ENCODE measurements around the gene HIP1. TPM values are rescaled to one million over a fixed set of nuclear protein-coding genes. Genes with fewer than 3 reads are reported as not detected.
A peak's percentile ranks its signal among the peaks of the same experiment; 100 is the strongest.
"Not testable (repeated sequence)": the region's sequence is repeated elsewhere in the genome, so short reads cannot be mapped to it uniquely, and the experiment has no call there.

Gene HIP1
- total RNA-seq, 1 donor from 2014 or later, result 16.5 TPM

DNA sequence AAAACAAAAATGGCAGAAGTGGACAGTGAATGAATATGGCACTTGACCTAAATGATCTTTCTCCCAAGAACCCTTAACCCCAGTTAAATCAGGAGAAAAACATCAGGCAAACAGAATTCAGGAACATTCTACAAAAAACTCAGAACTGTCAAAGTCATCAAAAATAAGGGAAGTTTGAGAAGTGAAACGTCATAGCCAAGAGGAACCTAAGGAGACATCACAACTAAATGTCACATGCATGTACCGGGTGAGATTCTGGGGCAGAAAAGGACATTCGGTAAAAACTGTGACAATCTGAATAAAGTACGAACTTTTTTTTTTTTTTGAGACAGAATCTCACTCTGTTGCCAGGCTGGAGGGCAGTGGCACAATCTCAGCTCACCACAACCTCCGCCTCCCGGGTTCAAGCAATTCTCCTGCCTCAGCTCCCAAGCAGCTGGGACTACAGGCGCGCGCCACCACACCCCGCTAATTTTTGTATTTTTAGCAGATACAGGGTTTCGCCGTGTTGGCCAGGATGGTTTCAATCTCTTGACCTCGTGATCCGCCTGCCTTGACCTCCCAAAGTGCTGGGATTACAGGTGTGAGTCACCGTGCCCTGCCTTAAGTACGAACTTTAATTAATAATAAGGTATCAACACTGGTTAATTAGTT, 169.0 kb downstream of the HIP1 start:
- DNase-seq, result not testable (repeated sequence)

DNA sequence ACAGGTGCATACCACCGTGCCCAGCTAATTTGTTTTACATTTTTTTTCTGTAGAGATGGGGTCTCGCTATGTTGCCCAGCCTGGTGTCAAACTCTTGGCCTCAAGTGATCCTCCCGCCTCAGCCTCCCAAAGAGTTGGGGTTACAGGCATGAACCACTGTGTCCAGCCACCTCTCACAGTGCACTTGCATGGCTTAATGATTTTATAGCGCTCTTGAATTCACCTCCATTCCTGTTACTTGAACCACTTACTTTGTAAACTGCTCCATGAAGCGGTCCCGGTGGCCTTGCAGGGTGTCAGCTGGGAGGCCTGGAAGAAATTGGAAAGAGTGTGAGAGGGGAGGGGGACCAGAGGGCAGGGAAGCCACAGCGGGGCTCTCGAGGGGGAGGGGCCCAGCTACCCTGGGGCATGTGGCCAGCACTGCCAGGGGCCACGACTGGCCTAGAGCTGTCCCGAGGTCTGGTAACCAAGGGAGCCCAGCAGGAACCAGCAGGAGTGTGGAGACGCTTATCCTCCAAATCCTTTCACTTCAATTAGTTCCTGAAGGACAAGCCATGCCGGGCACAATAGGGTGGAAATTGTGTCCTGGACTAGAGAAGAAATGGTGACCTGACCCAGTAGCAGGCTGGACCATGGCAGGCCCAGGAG, 170.7 kb downstream of the HIP1 start:
- DNase-seq, result no peak

DNA sequence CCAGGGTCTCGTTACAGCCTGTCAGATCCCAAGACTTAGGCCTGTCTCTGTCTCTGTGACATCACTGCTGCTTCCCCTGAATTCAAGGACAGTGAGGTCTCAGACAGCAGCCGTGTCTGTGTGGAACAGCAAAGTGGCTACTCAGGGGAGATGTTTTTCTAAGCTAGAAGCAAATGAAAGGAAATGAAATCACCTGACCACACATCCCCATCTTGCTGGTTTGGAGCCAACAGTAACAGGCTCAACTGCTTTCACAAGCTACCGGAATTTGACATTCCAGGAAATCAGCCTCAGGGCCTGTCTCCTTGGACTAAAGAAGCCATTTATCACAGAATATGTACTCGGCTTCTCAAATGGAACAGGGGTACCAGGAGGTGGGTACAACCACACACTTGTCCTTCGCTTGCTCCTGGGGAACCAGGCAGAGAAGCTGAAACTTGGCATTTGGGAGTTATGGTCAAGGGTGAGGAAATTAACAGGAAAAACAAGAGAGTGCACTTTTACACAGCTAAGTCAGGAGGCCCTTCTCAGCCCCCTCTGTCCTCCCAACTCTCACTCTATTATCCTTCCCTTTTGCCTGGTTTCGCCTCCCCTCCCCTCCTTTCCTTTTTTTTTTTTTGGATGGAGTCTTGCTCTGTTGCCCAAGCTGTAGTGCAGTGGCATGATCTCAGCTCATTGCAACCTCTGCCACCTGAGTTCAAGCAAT, 173.5 kb downstream of the HIP1 start:
- DNase-seq, result no peak

DNA sequence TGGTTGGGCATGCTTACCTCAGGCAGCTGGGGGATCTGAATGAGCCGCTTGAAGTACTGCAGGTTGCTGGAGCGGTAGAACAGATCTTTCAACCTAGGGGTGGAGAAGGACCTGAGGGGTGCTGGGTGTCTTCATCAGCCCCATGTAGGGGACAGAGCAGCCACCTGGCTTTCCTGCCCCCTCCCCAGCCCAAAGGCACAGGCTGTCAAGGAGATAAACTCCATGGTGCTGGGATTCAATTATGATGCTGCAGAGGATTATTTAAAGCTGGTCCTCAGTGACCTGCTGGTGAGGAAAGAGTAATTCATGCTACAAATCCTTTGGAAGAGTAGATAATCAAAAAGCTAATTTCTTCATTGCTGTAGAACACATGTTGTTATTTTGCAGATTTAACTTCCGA, 175.6 kb downstream of the HIP1 start:
- no peak for DNase-seq

DNA sequence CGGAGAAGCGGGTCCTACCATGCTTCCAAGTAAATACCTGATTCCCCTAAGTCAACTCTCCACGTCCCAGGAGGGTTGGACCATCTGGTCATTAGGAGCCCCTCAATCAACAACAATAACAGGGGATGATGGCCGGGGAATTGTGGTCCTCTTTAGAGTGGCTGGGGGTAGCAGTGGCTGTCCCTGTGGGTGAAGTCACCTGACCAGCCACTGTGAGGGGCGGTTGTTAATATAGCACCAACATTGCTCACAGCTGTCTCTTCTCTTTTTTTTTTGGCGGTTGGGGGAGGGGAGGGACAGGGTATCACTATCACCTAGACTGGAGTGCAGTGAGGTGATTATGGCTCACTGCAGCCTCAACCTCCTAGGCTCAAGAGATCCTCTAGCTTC, 178.8 kb downstream of the HIP1 start:
- DNase-seq, result no peak

DNA sequence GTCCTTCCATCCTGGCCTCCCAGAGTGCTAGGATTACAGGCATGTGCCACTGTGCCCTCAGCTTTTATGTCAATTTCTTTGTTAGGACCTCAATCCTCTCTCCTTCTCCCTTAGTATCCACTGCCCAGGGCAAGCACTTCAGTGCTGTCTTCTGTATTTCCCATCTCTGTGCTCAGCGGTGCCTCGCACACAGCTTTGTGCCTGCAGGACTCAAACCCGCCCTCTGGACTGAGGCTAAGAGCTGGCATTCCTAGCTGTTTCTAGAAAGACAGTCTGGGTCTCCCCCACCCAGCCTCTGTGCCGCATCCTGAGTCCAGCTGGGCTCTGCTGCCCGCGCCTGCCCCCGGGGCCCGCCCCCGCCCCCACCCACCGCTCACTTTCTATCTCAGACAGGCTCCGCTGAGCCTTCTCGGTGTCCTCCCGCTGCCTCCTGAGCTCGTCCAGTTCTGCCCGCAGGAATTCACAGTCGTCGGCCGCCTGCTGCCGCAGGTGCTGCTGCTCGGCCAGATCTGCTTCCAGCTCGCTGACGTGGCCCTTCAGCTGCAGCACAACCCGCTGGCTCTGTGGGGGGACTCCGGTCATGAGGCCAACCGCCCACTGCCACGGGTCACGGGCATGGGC, 179.3 kb downstream of the HIP1 start:
- peak; percentile 9 for DNase-seq

DNA sequence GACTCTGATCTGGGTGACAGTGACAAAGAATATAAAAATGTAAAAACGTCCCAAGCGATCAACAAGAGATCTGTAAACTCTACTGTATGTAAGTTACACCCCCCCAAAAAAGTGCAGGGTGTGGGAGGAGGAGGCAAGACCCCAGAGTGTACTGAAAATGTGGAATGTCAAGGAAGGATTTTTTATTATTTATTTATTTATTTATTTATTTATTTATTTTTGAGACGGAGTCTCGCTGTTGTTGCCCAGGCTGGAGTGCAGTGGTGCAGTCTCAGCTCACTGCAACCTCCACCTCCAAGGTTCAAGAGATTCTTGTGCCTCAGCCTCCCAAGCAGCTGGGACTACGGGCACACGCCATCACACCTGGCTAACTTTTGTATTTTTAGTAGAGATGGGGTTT, 181.9 kb downstream of the HIP1 start:
- DNase-seq, result not testable (repeated sequence)

DNA sequence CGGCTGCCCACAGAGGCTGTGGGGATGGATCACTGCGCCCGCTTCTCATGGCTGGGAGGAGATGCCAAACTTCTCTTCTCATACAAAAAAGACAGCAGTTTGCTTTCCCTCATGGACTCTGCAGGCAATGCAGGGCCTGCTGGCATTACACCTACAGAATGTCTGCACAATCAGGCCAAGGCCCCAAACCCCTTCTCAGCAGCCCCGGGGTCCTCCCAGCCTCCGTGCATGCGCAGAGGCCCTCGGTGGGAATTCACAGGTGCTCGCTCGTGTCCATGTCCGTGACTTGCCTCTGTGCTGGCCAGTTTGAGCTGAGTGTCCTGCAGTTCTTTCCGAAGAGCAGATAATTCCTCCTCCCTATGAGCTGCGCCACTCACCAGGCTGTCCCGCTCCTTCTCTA, 183.0 kb downstream of the HIP1 start:
- DNase-seq, result no peak

DNA sequence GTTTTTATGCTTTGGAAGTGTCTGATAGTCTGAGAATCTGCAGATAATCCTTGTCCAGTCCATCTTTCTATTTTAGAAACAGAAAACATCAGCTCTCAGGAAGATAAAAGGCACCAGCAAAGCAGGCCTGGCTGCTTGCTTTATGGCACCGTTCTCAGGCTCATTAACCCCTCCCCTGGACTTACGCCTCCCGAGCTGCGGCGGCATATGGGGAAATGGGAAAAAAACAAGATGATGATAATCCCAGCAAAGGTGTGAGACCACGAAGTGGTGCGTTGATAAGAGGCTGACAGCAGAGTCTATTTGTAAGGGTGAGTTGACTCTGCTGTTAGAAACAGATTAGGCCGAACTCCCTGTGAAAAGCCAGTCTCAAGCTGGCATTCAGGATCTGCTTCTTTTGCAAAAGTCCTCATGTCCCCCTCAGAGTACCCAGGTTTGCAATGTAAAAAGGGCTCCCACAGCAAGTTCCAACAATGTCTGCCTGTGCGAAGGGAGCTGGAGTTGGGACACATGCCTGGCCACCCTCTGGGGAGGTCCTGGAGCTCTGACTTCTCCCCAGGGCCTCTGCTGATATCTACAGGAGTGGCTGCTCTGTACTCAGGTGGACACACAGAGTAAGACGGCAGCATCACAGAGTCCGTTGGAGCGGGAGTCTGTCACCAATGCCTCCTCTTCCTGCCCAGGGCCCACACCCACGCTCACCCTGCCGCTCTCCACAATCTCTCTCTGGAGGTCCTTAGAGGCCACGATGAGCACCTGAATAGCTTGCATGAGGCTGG, 192.3 kb downstream of the HIP1 start:
- DNase-seq, result no peak

DNA sequence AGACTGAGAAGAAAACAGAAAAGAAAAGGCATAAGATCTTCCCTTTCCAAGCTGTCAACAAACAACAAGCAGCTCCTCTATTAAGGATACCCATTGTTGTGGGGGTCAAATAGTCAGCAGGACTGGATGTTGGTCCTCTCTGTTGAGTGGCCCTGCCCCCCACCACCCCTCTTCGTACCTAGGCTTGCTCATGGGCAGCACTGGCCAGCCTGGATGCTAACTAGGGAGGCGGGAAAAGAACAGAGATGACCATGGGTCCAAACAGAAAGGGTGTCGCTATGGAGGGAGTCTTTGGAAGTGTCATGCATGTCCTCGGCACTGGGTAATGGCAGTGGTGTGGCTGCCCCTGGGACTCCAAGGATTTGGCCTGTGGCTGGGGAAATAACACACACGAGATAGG, 201.0 kb downstream of the HIP1 start:
- no peak for DNase-seq

DNA sequence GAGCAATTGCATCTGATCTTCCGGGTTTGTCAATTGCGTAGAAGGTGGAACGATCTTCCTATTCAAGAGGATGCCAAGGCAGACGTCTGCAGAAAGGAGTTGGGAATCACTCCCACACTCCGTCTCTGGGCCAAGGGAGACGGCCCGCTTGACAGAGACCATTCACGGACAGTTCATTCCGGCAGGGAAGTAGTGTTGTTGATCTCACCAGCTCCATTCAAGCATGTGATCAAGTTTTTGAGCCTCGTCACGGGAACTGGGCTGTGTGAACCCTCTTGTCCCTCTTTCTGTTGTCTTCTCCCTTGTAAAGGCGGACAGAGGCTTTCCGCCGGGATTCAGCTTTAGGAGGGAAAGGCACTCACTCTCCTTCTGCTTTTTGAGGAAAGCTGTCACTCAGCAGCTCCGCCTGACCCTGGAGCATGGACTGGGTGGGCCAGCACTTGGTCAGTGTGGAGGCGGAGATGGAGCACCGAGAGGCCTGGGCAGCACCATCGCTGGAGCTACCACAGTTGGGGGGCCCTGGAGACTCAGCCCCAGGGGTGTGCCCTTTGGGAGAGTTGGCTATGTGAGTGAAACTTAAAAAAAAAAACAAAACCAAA, 201.7 kb downstream of the HIP1 start:
- no peak for DNase-seq

DNA sequence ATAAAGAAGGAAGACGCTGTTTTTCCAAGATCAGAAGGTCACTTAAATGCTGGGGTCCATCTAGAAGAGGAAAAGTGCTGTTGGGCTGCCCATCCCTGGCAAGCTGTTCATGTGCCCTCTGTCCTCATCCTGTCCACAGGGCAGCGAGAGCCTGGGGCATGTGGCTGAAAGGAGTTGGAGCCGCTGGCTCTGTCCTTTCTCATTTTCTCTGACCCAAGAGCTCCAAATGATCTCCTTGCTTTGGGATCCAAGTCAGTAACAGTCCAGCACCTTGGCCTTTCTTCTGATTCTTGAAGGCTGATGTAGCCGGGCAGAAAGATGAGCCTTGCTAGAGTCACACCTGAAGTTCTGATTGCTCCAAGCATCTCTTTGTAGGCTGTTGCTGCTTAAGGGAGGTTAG, 202.2 kb downstream of the HIP1 start:
- no peak for DNase-seq

DNA sequence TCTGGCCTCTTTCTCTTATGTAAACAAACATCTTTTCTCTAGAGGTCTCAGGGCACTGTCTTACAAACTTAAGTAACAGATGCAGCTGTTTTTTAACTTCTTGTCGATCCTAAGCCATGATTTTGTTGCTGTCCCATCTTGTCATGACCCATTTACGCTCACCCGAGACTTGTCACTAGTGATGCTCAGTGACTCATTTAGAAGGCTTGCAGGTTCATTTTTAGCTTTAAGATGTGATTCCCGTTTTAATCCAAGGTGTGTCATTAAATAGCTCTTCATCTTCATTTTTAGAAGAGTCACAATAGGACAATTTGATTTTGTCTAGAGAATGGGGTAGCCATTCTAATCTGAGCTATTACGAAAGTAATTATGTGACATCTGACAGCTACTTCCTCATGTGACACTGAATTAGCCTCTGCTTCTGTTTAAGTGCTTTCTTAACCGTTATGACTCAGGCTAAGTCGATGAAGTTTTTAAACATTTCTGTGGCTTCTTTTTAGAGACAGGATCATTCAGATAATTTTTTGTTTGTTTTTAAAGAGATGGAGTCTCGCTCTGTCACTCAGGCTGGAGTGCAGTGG, 203.9 kb downstream of the HIP1 start:
- no peak for DNase-seq

DNA sequence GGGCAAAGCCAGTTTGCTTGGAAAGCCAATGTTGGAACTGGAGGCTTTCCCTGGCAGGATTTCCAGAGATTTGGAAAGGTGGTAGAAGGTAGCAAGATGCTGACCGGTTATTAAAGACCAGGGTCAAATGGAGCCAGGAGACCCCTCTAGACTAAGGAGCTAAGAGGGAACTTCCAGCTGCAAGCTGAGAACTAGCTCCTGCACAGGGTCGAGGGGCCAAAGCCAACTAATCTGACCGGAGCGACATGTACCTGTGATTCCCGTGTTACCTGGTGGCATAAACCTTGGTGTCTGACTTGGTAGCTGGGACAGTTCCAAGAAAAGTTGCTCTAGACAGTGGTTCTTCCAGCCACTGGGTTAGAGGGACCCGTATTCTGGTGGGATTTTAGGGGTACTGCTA, 204.8 kb downstream of the HIP1 start:
- DNase-seq, result no peak

DNA sequence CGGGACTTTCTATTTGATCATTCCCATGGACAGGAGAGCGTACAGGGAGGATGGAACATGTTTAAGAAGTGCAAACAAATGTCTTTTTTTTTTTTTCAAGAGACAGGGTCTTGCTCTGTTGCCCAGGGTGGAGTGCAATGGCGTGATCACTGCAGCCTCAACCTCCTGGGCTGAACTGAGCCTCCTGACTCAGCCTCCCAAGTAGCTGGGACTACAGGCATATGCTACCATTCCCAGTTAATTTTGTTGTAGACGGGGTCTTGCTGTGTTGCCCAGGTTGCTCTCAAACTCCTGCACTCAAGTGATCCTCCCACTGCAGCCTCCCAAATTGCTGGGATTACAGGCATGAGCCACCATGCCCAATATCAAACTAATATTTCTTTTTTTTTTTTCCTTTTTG, 206.1 kb downstream of the HIP1 start:
- DNase-seq, result no peak

DNA sequence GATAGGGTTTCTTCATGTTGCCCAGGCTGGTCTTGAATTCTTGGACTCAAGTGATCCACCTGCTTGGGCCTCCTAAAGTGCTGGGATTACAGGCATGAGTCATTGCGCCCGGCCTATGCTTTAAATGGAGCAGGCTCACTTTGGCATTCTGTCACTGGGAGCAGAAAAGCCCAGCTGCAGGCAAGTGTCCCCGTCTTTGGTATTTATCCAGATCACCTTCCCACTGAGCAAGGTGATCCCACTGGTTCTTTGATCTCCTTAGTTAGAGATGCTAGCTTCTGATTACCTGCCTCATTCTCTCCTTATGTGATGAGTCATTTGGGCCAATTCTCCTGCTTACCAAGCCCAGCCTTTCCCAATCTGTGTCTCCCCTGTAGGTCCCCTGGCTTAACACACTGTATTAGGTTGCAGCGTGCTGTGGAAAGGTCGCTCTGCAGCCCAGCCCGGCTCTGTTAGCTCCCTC, 207.4 kb downstream of the HIP1 start:
- no peak for DNase-seq

DNA sequence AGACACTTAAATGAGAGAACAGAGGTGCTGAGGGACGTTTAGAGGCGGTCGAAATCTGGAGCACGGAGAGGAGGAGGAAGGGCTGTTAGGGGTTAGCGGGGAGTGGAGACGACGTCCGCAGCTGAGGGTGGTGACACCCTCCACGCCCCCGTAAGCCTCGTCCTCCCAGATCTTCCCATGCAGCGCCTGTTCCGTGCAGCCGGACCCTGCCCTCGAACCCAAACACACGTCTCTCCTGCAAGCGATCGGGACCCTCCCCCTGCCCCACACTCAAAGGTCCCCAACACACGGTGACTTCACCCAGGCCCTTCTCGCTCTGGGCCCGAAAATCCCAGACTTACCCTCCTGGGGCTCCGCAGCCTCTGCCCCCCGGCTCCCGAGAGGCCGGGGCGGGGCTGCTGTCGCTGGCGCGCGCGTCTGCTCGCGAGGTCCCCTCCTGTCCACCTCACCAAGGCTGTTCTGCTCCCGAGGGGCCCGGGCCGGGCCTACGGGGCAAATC, 211.5 kb downstream of the HIP1 start:
- DNase-seq, result not testable (repeated sequence)

DNA sequence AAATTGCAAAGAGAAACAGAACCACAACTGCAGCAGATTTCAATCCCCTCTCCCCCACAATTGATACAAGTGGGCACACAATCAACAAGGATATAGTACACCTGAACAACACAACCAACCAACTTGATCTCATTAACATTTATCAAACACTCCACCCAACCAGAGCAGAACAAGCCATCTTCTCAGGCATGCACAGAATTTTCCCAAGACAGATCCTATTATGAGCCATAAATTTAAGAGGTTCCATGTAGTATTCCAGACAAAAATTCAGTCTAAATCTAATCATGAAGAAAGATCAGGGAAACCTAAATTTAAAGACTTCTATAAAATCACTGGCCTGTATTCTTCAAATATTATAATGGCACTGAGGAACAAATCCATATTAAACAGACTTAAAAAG, 217.0 kb downstream of the HIP1 start:
- not testable (repeated sequence) for DNase-seq

DNA sequence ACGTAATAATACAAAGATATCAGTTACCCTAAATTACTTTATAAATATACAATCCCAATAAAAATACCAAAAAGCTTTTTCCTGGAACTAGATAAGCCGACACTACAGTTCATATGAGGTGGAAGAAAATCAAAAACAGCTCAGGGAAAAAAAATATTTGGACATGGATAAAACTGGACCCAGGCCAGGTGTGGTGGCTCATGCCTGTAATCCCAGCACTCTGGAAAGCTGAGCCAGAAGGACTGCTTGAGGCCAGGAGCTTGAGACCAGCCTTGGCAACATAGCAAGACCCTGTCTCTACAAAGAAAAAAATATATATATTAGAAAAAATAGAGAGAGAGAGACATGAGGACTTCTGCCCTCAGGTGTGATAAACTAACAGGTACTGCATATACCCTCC, 219.9 kb downstream of the HIP1 start:
- DNase-seq, result not testable (repeated sequence)

DNA sequence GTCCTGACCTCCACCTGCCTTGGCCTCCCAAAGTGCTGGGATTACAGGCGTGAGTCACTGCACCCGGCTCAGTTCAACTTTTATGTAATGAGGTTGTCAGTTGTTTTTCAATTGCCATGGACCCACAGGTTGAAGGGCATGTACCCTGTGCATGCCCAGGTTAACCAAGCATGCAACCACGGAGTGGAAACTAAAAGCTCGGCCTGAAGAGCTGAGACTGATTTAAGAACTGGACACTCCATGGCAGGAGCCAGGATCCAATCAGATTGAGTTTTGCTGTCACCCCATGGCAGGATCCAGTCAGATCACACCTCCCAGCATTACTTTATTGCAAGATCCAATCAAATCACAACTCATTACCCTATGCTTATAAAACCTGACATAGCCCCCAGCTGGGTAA, 229.7 kb downstream of the HIP1 start:
- not testable (repeated sequence) for DNase-seq

DNA sequence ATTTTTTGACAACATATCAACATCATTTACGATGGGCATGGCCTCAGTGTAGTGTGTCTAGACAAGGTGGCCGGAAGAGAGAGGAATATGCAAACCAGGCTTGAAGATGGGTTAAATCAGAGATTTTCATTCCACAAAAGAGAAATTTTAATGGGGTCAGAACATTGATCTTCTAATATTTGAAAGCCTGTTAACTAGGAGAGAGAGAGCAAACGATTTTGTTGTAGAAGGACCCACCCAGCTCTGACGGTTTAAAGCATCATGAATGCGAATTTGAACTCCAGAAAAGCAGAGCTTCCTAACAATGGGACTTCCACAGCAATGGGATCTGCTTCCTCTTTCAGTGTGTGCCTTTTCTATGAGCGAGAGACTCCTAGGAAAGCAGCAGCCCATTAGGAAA, 246.7 kb downstream of the HIP1 start, which contains the start of gene SPDYE5:
Gene SPDYE5, plus strand, starts transcription at position 301 of the 400 bp plus-strand sequence. CDS start 1,728 bp downstream, outside the sequence.
- DNase-seq, result not testable (repeated sequence)

Measured in occipital lobe (tissue), 2 donors.